Fibroblast of skin of back (primary cell): Measurements from ENCODE around the gene NCOA4.
"Not testable (repeated sequence)": the region's sequence is repeated elsewhere in the genome, so short reads cannot be mapped to it uniquely, and the experiment has no call there.

Source experiments
- DNase-seq: peaks from one replicate; pipeline ENCODE4 v3.0.0-alpha.2; 2013

Gene NCOA4

GRCh38 chr10:46052057-46052790 is 21.8 kb upstream of the NCOA4 start:
- no peak for DNase-seq

- no peak for DNase-seq
These were observed 20.7 kb upstream of the NCOA4 start for GRCh38 chr10:46050941-46051623.

DNA sequence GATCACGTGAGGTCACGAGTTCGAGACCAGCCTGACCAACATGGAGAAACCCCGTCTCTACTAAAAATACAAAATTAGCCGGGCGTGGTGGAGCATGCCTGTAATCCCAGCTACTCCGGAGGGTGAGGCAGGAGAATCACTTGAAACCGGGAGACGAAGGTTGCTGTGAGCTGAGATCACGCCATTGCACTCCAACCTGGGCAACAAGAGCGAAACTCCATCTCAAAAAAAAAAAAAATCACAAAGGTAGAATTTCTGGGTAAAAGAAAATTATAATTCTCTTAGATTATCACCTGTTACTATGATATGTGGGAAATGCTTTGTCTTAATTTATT is 19.0 kb upstream of the NCOA4 start:
- DNase-seq: not testable (repeated sequence)

GRCh38 chr10:46048152-46048551 is 17.7 kb upstream of the NCOA4 start:
- DNase-seq: no peak

DNA sequence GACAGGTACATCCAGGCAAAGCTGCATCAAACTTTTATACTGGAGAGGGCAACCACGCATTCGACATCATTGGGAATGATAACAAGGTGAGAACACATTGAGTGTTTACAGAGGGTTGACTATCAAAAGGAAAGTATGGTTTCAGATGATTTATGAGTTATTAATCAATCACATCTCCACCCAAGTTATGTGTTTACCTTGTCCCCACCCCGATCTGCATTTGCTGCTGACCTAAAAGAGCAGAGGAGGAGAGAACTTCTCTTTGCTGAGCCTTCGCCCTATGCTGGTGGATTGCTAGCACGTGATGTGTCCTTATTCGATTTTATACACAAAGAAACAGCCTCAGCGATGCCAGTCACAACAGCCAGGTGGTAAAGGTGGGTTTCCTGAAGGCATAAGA is 15.8 kb upstream of the NCOA4 start, which contains the start of gene MSMB:
MSMB (minus strand) TSS at position 9 of the 400 bp plus-strand sequence. CDS start 32 bp downstream, outside the sequence.
- DNase-seq: no peak

GRCh38 chr10:46042527-46042926 is 12.1 kb upstream of the NCOA4 start:
- DNase-seq: no peak

DNA sequence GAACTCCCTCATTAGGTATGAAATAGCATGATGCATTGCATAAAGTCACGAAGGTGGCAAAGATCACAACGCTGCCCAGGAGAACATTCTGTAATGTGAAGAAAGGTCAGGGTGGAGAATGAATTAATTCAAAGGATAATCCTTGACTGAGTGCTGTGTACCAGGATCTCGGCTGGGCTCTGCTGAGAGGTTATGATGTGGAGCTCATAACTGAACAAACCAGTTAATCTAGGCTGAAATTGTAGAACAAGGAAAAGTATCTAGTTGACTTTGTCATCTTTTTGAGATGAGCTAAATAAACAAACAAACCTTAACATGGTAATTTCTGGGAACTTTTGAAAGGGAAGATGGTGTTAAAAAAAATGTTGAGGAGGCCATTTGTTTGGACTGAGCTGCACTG is 9.6 kb upstream of the NCOA4 start:
- no peak for DNase-seq

GRCh38 chr10:46037107-46037825 is 6.8 kb upstream of the NCOA4 start:
- DNase-seq: no peak

- no peak for DNase-seq
These were observed 5.8 kb upstream of the NCOA4 start for GRCh38 chr10:46035923-46036849.

- peak; percentile 90 for DNase-seq
These were observed 3.2 kb upstream of the NCOA4 start for GRCh38 chr10:46033602-46034011.

DNA sequence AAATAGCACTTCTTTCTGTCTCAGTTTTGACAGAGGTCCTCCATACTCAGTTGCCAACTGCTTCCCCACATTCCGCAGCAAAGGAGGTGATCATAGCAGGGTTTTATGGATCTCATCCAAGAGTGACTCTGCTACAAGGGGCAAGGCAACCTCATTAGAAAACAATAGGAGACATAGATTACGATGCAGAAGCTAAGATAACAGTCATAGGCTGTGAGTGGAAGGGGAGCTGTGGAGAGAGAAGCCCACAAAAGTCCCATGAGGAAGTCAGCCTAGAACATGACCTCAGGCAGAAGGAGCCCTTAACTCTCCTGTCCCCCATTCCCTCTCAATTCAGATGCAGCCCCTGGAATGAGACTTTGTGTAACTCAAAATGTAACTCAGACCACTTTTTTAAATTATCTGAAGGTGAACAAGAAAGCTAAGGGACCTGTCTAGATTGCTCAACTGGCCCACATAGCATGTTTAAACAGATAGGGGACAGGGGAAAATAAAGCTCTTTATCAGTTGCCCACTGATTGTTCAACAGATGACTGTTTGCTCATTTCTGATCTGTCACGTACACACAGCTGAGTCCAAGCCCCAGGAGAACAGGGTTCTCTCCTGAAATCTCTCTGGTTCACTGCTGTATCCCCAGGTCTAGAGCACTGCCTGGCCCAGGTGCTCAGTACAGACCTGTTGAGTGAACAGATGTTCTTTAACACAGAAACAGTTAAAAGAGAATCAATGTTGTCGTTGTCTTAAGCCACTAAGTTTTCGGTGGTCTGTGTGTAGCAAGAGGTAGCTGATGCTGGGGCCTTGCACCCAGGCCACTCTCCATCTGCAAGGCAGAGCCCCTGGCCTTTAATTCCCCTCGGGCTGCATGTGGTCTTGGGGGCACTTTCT is 1.5 kb upstream of the NCOA4 start:
- no peak for DNase-seq

GRCh38 chr10:46029461-46030030 is 877 bp downstream of the NCOA4 start:
- DNase-seq: no peak

- peak; percentile 71 for DNase-seq
These were observed 1.6 kb downstream of the NCOA4 start for GRCh38 chr10:46028584-46029460.

DNA sequence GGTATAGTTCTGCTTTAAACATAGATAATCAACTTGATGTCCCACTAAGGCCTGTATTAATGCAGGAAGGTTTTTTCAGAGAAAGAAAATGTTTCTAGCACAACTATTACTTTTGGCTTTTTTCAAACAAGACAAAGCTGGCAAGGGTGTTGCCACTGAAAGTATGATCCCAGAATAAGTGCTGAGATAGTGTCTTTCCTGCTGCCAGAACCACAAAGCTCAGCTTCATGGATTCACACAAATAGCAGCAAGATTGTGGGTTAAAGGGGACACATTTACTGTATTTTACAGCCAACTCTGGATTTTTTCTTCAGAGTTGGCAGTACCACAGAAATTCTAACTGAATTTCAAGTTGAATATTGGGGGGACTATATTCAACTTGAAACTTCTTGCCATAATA is 4.3 kb downstream of the NCOA4 start:
- no peak for DNase-seq

DNA sequence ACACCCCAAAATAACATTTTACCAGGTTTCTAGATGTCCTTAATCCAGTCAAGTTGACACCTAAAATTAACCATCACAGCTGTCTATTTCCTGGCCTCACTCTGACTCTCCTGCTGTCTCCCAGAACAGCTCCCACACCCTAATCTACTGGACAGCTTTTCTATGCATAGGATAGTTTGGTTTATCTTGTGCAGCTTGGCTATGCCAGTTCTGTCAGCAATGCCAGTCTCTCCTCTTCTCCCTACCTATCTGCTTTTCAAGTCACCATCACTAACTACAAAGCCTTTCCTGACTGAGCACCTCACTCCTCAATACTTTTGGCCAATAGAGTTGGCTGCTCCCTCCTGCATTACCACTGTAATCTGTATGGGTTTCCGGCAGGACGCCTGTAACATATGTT is 5.0 kb downstream of the NCOA4 start:
- no peak for DNase-seq

DNA sequence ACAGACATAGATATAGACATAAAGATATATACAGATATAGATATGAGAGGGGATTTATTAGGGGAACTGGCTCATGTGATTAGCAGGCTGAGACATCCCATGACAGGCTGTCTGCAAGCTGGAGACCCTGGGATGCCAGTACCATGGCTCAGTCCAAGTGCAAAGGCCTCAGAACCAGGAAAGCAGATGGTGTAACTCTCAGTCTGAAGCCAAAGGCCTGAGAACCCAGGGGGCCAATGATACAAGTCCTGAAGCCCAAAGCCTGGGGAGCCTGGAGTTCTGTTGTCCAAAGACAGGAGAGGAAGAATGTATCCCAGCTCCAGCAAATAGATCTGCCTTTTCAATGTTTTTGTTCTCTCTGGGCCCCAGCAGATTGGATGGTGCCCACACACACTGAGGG is 5.5 kb downstream of the NCOA4 start:
- no peak for DNase-seq

DNA sequence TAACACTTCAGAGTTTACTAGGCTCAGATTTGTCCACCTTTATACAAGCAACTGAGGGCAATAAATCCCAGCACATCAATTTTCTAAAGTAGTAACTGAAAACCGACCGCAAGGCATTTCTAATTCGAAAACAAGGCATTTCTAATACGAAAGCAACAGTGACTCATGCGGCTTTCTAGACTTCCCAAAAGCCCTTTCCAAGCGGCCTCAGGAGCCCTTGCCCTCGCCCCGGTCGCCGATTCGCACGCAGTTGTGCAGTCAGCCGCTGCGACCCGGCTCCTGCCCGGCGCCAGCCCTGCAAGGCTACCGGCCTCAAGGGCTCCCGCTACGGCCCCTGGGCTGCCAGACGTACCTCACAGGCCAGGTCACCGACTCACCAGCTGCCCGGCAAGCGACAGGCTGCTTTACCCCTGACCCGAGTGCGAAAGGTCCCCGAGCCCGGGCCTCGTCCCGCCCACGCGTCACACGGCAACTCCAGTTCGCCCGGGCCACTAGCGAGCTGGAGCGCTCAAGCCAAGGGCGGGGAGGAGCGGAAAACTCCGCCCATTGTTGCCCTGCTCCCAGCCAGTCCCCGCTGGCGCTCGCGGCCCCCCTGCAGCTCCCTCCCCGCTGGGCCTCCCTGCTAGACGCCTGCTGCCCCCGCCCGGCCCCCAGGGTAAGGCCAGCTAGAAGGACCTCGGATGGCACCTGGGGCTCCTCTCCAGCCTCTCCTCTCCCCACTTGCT is 7.3 kb downstream of the NCOA4 start:
- peak; percentile 89 for DNase-seq

DNA sequence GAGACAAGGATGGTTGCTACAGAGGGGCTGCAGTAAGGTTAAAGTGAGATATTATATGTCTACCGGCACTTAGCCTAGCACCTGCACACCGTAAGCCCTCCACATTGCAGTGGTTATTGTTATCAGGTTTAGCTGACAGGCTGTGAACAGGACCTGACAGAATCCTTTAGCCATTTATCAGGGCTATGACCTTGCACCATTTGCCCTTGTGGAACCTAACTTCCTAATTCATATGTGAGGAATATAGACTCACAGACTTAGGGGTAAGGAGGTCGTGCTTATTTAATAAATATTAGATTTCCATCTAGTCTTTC is 10.1 kb downstream of the NCOA4 start:
- DNase-seq: no peak

DNA sequence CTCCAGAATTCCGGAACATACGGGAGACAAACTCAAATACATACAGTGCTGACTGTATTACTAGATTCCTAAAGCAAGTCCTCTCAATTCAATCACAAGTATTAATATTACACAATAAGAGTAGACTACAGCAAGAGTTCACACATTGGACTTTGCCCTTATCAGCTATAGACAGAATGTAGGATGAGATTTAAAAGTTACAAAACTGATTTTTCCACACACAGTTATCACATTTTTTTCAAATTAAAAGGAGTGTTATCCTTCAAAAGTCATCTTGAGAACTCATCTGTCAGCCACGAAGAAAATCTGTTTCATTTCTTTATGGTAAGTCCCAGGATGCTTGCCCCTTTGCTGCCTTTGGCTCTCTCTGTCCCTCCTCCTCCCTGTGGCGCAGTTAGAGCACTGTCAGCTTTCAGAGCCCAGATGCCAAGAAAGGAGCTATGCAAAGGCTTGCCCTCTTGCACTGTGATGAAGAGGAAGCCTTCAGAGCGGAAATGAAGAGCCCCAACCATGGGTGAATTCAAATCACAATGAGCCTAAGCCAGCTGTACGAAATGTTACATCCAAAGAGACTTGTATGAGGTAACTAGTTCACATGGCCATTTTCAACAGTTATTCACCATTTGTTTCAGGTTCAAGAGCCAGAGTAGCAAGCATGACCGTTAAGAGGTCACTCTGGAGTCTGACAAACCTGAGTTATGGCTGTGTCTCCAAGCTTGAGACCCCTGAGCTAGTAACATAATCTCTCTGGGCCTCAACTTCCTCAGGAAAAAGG is 10.7 kb downstream of the NCOA4 start:
- no peak for DNase-seq
